Colonic mucosa (tissue), 4 donors: ENCODE measurements around the gene TASP1. TPM values are rescaled to one million over a fixed set of nuclear protein-coding genes. Genes with fewer than 3 reads are reported as not detected.
"Not testable (repeated sequence)": the region's sequence is repeated elsewhere in the genome, so short reads cannot be mapped to it uniquely, and the experiment has no call there.

ENCODE experiments used
- DNase-seq: peaks from one replicate; pipeline ENCODE4 v3.0.0-alpha.2; 2020
- H3K27ac ChIP-seq: fragments of 200-600 bp; one replicate; pipeline ENCODE4 v1.8.0; 2021
- H3K27me3 ChIP-seq: fragments of 200-600 bp; one replicate; pipeline ENCODE4 v1.8.0; 2021
- H3K36me3 ChIP-seq: fragments of 200-600 bp; one replicate; pipeline ENCODE4 v1.8.0; 2021
- H3K4me1 ChIP-seq: fragments of 200-600 bp; one replicate; pipeline ENCODE4 v1.8.0; 2021; ENCODE audit warnings: mild to moderate bottlenecking
- H3K4me3 ChIP-seq: fragments of 200-600 bp; one replicate; pipeline ENCODE4 v1.8.0; 2021
- H3K9ac ChIP-seq, 2 donors: one replicate each; pipeline ENCODE4 v1.7.0; 2013; ENCODE audit warnings: control low read depth in 2 of 2, low read depth in 2 of 2, low read length in 2 of 2
- H3K9me3 ChIP-seq: fragments of 200-600 bp; one replicate; pipeline ENCODE4 v1.8.0; 2021
- CTCF ChIP-seq: fragments of 200-600 bp; IDR thresholded peaks from one replicate; pipeline ENCODE4 v1.8.0; 2022; ENCODE audit warnings: antibody characterized with exemption, mild to moderate bottlenecking
- intact Hi-C: fragments of 100-400 bp; cut with DNase I; formaldehyde crosslinking; loops from one replicate; pipeline ENCODE4 v1.14.1; 2022
- total RNA-seq, 2 donors: library from RNA; stranded (reverse); fragmentation: NEBNext Ultra II Directional in 1 of 2; extraction: Animal tissue kit (Norgen Biotek cat#: 25700) in 1 of 2; gene quantifications; one replicate each; pipeline ENCODE4 v1.2.1, GENCODE V29; 2021
- donor health status: healthy.
- donor health status: DM: no; HTN: no; CAD: no.
- donor health status: DM: no; HTN: no; CAD: no.

TASP1 gene
- total RNA-seq, 2 donors from 2014 or later, result 9.4 to 12.6 TPM

GRCh38 chr20:13611611-13612125, 27.1 kb downstream of the TASP1 start:
- Histone ChIP-seq H3K4me3 (no peak overlapping the region), H3K27ac (no peak overlapping the region), H3K36me3 (no peaks in the 10 kb centered on the region), H3K4me1 (no peaks in the 10 kb centered on the region), H3K9ac (no peak overlapping the region), H3K9me3 (no peaks in the 10 kb centered on the region), H3K27me3 (no peaks in the 10 kb centered on the region)
- TF ChIP-seq CTCF, result no peak
- DNase-seq, result no peak
- intact Hi-C loops, result no loop called here

- H3K4me1 ChIP-seq, result no peaks in the 10 kb centered on the region
- DNase-seq, result no peak
- no peak for TF ChIP-seq CTCF
- H3K9ac ChIP-seq, result no peak overlapping the region
- no peak overlapping the region for H3K27ac ChIP-seq
- no peaks in the 10 kb centered on the region for H3K27me3 ChIP-seq
- H3K4me3 ChIP-seq, result no peak overlapping the region
- H3K9me3 ChIP-seq, result no peaks in the 10 kb centered on the region
- no peaks in the 10 kb centered on the region for H3K36me3 ChIP-seq
- intact Hi-C loops, result no loop called here
Measured at GRCh38 chr20:13610184-13610583, 28.5 kb downstream of the TASP1 start.

GRCh38 chr20:13608066-13608465, 30.7 kb downstream of the TASP1 start:
- Histone ChIP-seq H3K27ac (no peak overlapping the region), H3K36me3 (no peaks in the 10 kb centered on the region), H3K27me3 (no peaks in the 10 kb centered on the region), H3K9me3 (no peaks in the 10 kb centered on the region), H3K4me3 (no peak overlapping the region), H3K9ac (no peak overlapping the region), H3K4me1 (no peaks in the 10 kb centered on the region)
- DNase-seq, result no peak
- no peak for TF ChIP-seq CTCF
- intact Hi-C loops, result no loop called here

- H3K4me1 ChIP-seq, H3K27me3 ChIP-seq, H3K9me3 ChIP-seq, intact Hi-C loops, H3K9ac ChIP-seq, H3K36me3 ChIP-seq, H3K4me3 ChIP-seq, DNase-seq, H3K27ac ChIP-seq: not testable (repeated sequence)
Measured at GRCh38 chr20:13593423-13593822, 45.3 kb downstream of the TASP1 start.

- Histone ChIP-seq H3K9ac (no peak overlapping the region), H3K36me3 (no peaks in the 10 kb centered on the region), H3K27ac (no peak overlapping the region), H3K4me3 (no peak overlapping the region), H3K9me3 (no peaks in the 10 kb centered on the region), H3K27me3 (no peaks in the 10 kb centered on the region), H3K4me1 (no peaks in the 10 kb centered on the region)
- TF ChIP-seq CTCF, result no peak
- intact Hi-C loops, result no loop called here
- DNase-seq, result no peak
Measured at GRCh38 chr20:13588049-13588448, 50.7 kb downstream of the TASP1 start.

GRCh38 chr20:13587370-13587769, 51.4 kb downstream of the TASP1 start:
- H3K36me3 ChIP-seq, result no peaks in the 10 kb centered on the region
- DNase-seq, result no peak
- H3K4me3 ChIP-seq, result no peak overlapping the region
- H3K9ac ChIP-seq, result no peak overlapping the region
- no peak for TF ChIP-seq CTCF
- no peaks in the 10 kb centered on the region for H3K27me3 ChIP-seq
- H3K4me1 ChIP-seq, result no peaks in the 10 kb centered on the region
- intact Hi-C loops, result no loop called here
- no peaks in the 10 kb centered on the region for H3K9me3 ChIP-seq
- H3K27ac ChIP-seq, result no peak overlapping the region
